ENCODE data around the gene FAM3C.

DNA sequence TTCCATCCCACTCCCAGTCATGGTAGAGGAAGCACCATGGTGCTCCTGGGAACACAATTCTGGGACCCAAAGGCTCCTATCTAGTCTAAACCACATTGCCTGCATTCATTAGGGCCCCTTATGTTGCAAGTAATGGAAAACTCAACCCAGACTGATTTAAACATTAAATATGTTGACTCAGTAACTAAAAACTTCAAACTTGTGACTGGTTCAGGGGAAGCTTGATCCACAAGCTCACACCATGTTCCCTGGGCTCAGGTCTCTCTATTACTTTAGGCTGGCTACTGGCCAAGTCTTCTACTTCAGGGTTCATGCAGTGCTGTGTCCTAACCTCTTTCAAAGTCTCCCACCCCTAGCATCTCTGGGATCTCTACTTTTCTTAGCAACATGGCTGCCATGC is 54.2 kb downstream of the FAM3C start:
- TF ChIP-seq CTCF (IDR thresholded peaks at IDR 0.05; ENCODE audit: low read length) (no peak), EZH2 (IDR thresholded peaks at IDR 0.05; ENCODE audit: borderline replicate concordance, low read length) (no peak)

All from OCI-LY1 (cell line).